Smooth muscle cell (in vitro differentiated cells): Measurements from ENCODE around the gene NPPC. TPM values are rescaled to one million over a fixed set of nuclear protein-coding genes. Genes with fewer than 3 reads are reported as not detected.
A peak's percentile ranks its signal among the peaks of the same experiment; 100 is the strongest.

Source experiments
- DNase-seq: peaks from one replicate; lab custom pipeline; 2025; ENCODE audit not compliant: unreplicated experiment; lab: John Stamatoyannopoulos, UW
- H2AFZ ChIP-seq: fragments of 200-600 bp; sonication (generic); 2 replicates; pipeline ENCODE4 v1.6.0; 2016; ENCODE audit warnings: antibody characterized with exemption, low read depth, mild to moderate bottlenecking
- H3F3A ChIP-seq: fragments of 200-600 bp; sonication (generic); 2 replicates; pipeline ENCODE4 v1.6.0; 2017; ENCODE audit warnings: antibody characterized with exemption, low read depth
- H3K27ac ChIP-seq: fragments of 200-600 bp; sonication (generic); 2 replicates; pipeline ENCODE4 v1.5.1; 2016; ENCODE audit warnings: low read depth, mild to moderate bottlenecking
- H3K27me3 ChIP-seq: fragments of 200-600 bp; sonication (generic); 2 replicates; pipeline ENCODE4 v1.6.1; 2016; ENCODE audit warnings: low read depth, mild to moderate bottlenecking
- H3K36me3 ChIP-seq: fragments of 200-600 bp; sonication (generic); 2 replicates; pipeline ENCODE4 v1.5.1; 2016; ENCODE audit warnings: low read depth
- H3K4me1 ChIP-seq: fragments of 200-600 bp; sonication (generic); 2 replicates; pipeline ENCODE4 v1.5.1; 2016; ENCODE audit warnings: low read depth
- H3K4me2 ChIP-seq: fragments of 200-600 bp; sonication (generic); 2 replicates; pipeline ENCODE4 v1.6.0; 2016; ENCODE audit warnings: mild to moderate bottlenecking
- H3K4me3 ChIP-seq: fragments of 200-600 bp; sonication (generic); 2 replicates; pipeline ENCODE4 v1.5.1; 2016; ENCODE audit warnings: mild to moderate bottlenecking
- H3K79me2 ChIP-seq: fragments of 200-600 bp; sonication (generic); 2 replicates; pipeline ENCODE4 v1.6.0; 2016; ENCODE audit warnings: low read depth, mild to moderate bottlenecking
- H3K9ac ChIP-seq: fragments of 200-600 bp; sonication (generic); 2 replicates; pipeline ENCODE4 v1.6.0; 2016; ENCODE audit warnings: low read depth
- H3K9me3 ChIP-seq: fragments of 200-600 bp; sonication (generic); replicated peaks from 2 replicates; pipeline ENCODE4 v1.5.1; 2016; ENCODE audit warnings: low read depth
- H4K20me1 ChIP-seq: fragments of 200-600 bp; sonication (generic); 2 replicates; pipeline ENCODE4 v1.6.0; 2016; ENCODE audit warnings: low read depth
- WGBS: methylation state at CpG from one replicate; pipeline ENCODE4 v1.1.7; 2016; ENCODE audit warnings: low lambda C conversion rate; 5-methylcytosine and 5-hydroxymethylcytosine counted together
- polyA plus RNA-seq: library from polyadenylated mRNA; unstranded; fragments of >200 nt; fragmentation: Nextera tagmentation; extraction: Ambion mirVana; gene quantifications from 2 replicates; pipeline ENCODE4 v1.2.1, GENCODE V29; 2016
- total RNA-seq: library from RNA; depleted of rRNA; stranded (reverse); fragments of >200 nt; gene quantifications from 2 replicates; pipeline ENCODE4 v1.2.3, GENCODE V29; 2014
- TF ChIP-seq, protein P1 (sequence below): fragments of 200-600 bp; sonication (generic); IDR thresholded peaks from 2 replicates; pipeline ENCODE4 v1.5.1; 2017; ENCODE audit warnings: borderline replicate concordance, mild to moderate bottlenecking, antibody characterized with exemption; ENCODE audit not compliant: insufficient read depth, poor library complexity, severe bottlenecking

Gene NPPC
- total and polyA plus RNA-seq, 2 experiments from 2014 or later: 0.21 TPM; not detected in 1

- Histone ChIP-seq H3K79me2 (peaks cover 14% of the 10 kb centered on the region), H3K4me1 (peaks cover 4% of the 10 kb centered on the region), H3K9me3 (no peaks in the 10 kb centered on the region), H4K20me1 (no peaks in the 10 kb centered on the region), H3K36me3 (no peaks in the 10 kb centered on the region), H3K27me3 (peaks cover 4% of the 10 kb centered on the region), H3F3A (no peaks in the 10 kb centered on the region), H3K4me3 (peak overlapping the region; percentile 68), H3K27ac (peak overlapping the region; percentile 21), H3K9ac (peak overlapping the region; percentile 66), H3K4me2 (peak overlapping the region; percentile 84), H2AFZ (peak overlapping the region; percentile 96)
- WGBS: 68% methylated on average over 18 of the region's 18 CpGs
- TF ChIP-seq, protein P1, sequence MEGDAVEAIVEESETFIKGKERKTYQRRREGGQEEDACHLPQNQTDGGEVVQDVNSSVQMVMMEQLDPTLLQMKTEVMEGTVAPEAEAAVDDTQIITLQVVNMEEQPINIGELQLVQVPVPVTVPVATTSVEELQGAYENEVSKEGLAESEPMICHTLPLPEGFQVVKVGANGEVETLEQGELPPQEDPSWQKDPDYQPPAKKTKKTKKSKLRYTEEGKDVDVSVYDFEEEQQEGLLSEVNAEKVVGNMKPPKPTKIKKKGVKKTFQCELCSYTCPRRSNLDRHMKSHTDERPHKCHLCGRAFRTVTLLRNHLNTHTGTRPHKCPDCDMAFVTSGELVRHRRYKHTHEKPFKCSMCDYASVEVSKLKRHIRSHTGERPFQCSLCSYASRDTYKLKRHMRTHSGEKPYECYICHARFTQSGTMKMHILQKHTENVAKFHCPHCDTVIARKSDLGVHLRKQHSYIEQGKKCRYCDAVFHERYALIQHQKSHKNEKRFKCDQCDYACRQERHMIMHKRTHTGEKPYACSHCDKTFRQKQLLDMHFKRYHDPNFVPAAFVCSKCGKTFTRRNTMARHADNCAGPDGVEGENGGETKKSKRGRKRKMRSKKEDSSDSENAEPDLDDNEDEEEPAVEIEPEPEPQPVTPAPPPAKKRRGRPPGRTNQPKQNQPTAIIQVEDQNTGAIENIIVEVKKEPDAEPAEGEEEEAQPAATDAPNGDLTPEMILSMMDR: no peak
- no peak for DNase-seq
These were observed 34.7 kb upstream of the NPPC start for GRCh38 chr2:231960810-231961348.

DNA sequence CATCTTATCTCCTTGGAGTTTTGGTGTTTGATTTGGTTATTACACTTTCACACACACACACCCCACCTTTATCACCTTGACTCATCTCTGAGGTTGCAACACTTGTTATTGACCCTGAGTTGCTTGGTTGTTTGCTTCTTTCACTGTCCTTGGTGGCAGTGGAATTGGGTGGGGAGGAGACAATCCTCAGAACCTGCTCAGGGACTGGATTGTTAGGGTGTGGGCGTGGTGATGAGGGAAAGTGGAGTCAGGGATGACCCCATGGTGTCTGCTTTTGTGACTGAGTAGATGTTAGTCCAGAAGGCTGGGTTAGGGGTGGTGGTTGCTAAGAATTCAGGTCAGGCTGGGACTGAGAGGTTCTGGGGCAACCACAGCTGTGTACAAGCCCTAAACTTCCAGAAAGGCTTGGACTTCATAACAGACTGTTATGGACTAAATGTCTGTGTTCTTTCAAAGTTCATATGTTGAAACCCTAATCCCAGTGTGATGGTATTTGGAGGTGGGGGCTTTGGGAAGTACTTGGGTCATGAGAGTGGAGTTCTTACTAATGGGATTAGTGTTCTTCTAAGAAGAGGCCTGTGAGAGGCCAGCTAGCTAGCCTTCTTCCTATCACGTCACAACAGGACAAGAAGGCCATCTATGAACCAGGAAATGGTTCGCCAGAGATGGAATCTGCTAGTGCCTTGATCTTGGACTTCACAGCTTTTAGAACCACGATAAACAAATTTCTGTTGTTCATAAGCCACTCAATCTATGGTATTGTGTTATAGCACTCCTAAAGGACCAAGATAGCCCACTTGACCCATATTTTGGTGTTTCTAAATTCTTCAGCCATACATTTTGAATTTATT, 31.9 kb upstream of the NPPC start:
- Histone ChIP-seq H3K4me2 (no peak overlapping the region), H4K20me1 (no peaks in the 10 kb centered on the region), H3K36me3 (no peaks in the 10 kb centered on the region), H3K27me3 (peaks cover 4% of the 10 kb centered on the region), H3F3A (no peaks in the 10 kb centered on the region), H2AFZ (no peak overlapping the region), H3K27ac (no peak overlapping the region), H3K4me1 (peaks cover 4% of the 10 kb centered on the region), H3K9me3 (no peaks in the 10 kb centered on the region), H3K4me3 (no peak overlapping the region), H3K9ac (no peak overlapping the region), H3K79me2 (peaks cover 5% of the 10 kb centered on the region)
- WGBS: 78% methylated on average over 4 of the region's 4 CpGs
- DNase-seq: no peak
- TF ChIP-seq, protein P1: no peak

DNA sequence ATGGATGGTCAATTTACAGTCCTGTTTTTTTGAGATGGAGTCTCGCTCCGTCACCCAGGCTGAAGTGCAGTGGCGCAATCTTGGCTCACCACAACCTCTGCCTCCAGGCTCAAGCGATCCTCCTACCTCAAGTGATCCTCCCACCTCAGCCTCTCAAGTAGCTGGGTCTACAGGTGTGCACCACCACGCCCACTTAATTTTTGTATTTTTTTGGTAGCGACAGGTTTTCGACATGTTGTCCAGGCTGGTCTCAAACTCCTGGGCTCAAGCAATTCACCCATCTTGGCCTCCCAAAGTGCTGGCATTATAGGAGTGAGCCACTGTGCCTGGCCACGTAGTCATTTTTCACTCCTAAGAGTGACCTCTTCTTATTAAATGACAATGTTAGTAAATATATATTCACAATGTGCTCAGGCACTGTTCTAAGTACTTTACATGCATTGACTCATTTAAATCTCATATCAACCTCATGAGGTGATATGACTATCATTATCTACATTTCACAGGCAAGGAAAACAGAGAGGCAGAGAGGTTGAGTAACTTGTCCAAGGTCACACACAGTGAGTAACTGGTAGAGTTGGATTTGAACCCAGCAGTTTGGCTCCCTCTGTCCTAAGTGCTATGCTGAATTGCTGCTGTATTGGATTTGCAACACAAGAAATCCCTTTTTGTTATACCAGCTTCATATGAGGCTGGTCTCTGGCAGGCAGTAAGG, 29.7 kb upstream of the NPPC start:
- Histone ChIP-seq H3K9ac (no peak overlapping the region), H2AFZ (no peak overlapping the region), H3K27ac (no peak overlapping the region), H4K20me1 (no peaks in the 10 kb centered on the region), H3K79me2 (no peaks in the 10 kb centered on the region), H3K27me3 (peaks cover 4% of the 10 kb centered on the region), H3F3A (no peaks in the 10 kb centered on the region), H3K36me3 (no peaks in the 10 kb centered on the region), H3K9me3 (no peaks in the 10 kb centered on the region), H3K4me2 (no peak overlapping the region), H3K4me1 (peaks cover 3% of the 10 kb centered on the region), H3K4me3 (no peak overlapping the region)
- no peak for DNase-seq
- 92% methylated on average over 8 of the region's 8 CpGs for WGBS
- TF ChIP-seq, protein P1: no peak
